Stimulated activated CD8-positive, alpha-beta memory T cell treated with anti-CD3 and anti-CD28 coated beads, Interleukin-15, amount 100 ng/mL, for 24 hours (primary cell): ENCODE results near the gene FOXC2.
"Not testable (repeated sequence)": the region's sequence is repeated elsewhere in the genome, so short reads cannot be mapped to it uniquely, and the experiment has no call there.

ENCODE experiments used
- DNase-seq: peaks from one replicate; pipeline ENCODE4 v3.0.0-alpha.2; 2020; ENCODE audit warnings: low read depth

The FOXC2 gene

GRCh38 chr16:86573646-86574508 is 7.2 kb downstream of the FOXC2 start:
- no peak for DNase-seq

DNA sequence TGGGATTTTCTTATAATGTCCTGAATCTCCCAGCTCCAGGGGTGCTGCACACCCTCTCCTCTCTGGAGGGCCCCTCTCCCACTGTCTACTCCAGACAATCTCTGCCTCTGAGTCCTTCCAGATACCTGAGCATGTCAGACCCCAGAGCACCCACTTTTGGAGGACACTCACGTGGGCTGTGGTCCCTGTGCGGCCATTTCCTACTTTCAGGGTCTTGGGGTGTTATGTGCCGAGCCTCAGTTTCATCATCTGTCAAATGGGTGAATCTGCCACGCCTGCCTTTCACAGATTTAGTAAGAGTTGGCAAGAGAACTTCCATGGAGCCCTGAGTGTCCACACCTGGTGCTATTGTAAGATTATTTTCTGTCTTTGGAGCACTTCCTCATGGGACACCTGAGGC is 8.0 kb downstream of the FOXC2 start:
- DNase-seq, result no peak

DNA sequence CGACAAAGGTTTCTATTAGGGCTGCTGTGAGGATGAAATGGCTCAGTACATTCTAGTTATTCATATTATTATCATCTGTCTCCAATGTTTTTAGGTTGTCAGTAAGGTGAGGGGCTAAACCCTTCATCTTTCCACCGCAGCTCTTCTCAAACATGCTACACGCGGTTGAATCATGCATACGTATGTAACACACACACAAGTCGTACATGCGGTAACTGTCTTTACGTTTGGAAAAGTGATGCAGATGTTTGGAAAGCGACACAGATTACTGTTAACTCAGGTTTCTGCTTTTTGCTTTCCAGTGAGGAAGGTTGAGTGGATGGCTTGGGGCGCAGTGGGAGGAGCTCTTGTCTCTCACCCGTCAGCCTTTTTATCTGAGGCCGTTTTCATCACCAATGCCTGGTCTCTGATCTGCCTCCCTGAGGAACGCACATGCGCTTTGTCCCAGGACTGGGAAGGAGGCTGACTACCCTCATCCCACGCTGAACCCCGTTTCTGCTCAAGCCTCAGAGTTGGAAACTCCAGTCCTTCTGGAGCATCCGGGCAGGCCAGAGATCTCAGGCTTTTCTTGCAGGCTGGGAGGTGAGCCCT is 8.6 kb downstream of the FOXC2 start:
- no peak for DNase-seq

- no peak for DNase-seq
These were observed 9.3 kb downstream of the FOXC2 start for GRCh38 chr16:86575754-86576557.

- no peak for DNase-seq
These were observed 10.1 kb downstream of the FOXC2 start for GRCh38 chr16:86576591-86577313.

DNA sequence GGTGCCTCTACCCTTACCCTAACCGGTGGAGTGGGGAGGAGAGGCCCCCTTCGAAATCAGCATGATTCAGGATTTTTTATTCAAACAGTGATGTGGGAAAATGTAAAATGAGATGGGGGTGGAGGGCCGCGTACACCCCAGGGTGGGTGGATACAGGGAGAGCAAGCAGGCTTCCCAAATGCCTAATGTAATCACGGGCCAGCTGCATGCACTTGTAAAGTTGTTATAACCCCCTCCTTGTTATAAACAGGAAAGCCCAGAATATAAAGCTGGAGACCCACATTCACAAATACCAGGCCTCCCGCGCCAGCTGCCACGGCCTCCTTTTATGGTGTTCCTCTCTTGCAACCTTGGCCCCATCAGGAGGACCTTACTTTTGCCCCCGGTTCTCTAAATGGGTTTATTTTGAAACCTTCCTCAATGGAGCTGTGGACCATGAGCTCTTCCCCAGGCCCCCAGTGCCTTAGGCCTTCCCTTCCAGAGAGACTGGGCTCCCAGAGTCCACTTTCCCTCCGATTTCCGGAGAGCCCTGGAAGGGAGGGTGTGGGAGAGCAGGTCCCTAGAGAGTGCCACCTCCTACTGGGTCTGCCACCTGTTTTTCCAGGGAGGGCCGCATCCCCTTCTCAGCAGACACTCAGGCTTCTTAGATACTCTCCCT is 10.8 kb downstream of the FOXC2 start:
- no peak for DNase-seq

GRCh38 chr16:86578061-86578599 is 11.5 kb downstream of the FOXC2 start, which contains the start of gene FOXL1:
FOXL1 (plus strand) TSS chr16:86578549; CDS start chr16:86578724, 175 bp downstream.
- no peak for DNase-seq

DNA sequence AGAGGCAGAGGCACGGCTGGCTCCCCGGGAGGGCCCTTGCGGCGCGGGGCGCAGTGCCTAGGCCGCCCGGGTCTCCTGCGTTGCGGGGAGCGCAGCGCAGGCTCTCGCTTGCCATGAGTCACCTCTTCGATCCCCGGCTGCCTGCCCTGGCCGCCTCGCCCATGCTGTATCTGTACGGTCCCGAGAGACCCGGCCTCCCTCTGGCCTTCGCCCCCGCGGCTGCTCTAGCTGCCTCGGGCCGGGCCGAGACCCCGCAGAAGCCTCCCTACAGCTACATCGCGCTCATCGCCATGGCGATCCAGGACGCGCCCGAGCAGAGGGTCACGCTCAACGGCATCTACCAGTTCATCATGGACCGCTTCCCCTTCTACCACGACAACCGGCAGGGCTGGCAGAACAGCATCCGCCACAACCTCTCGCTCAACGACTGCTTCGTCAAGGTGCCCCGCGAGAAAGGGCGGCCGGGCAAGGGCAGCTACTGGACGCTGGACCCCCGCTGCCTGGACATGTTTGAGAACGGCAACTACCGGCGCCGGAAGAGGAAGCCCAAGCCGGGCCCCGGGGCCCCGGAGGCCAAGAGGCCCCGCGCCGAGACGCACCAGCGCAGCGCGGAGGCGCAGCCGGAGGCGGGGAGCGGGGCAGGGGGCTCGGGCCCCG is 12.1 kb downstream of the FOXC2 start:
- no peak for DNase-seq

DNA sequence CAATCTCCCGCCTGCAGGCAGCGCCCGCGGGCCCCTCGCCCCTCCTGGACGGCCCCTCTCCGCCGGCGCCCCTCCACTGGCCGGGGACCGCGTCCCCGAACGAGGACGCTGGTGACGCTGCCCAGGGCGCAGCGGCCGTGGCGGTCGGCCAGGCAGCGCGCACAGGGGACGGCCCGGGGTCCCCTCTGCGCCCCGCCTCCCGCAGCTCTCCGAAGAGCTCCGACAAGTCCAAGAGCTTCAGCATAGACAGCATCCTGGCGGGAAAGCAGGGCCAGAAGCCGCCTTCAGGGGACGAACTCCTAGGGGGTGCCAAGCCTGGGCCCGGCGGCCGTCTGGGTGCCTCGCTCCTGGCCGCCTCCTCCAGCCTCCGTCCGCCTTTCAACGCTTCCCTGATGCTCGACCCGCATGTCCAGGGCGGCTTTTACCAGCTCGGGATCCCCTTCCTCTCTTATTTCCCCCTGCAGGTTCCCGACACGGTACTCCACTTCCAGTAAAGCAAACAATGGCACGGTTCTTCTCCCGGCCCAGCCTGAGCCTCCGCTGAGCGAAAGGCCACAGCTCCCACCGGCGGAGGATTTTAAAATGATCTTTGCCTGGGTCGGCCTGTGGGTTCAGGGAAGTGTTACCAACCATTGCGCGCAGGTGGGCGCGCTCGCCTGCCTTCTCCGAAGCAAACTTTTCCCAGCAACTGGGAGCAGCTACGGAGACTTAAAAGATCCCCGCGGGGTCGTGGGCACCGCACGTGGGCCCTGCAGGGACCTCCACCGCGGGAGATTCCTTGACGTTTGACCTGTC is 12.8 kb downstream of the FOXC2 start:
- DNase-seq, result no peak

GRCh38 chr16:86580063-86580790 is 13.6 kb downstream of the FOXC2 start:
- DNase-seq, result no peak

GRCh38 chr16:86580791-86581170 is 14.2 kb downstream of the FOXC2 start:
- DNase-seq, result no peak

GRCh38 chr16:86581458-86581857 is 14.8 kb downstream of the FOXC2 start:
- DNase-seq, result no peak

DNA sequence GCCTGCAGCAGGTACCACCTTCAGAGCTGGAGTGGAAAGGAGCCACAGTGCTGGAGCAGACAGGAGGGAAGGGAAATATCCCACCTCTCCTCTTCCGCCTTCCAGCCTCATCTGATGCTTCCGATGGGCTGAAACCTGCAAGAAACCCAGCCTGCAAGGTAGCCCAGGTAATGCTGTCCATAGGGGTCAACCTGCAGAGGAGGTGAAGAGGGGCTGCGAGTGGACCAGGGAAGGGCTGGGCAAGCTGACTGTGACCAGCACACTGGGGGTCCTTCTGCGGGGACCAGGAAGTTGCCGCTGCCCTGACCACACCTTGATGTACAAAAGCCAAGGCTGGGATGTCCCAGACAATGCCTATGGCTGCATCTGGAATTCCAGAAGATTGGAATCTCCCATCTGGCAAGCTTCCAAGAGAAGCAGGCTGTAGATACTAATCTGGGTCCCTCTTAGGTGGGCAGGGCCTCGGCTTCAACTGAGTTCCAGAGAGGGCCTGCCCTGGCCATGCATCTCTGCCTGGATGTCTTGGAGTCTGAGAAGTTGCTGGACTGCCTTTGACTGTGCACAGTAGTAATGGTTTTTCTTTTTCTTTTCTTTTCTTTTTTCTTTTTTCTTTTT is 17.5 kb downstream of the FOXC2 start:
- DNase-seq, result no peak

DNA sequence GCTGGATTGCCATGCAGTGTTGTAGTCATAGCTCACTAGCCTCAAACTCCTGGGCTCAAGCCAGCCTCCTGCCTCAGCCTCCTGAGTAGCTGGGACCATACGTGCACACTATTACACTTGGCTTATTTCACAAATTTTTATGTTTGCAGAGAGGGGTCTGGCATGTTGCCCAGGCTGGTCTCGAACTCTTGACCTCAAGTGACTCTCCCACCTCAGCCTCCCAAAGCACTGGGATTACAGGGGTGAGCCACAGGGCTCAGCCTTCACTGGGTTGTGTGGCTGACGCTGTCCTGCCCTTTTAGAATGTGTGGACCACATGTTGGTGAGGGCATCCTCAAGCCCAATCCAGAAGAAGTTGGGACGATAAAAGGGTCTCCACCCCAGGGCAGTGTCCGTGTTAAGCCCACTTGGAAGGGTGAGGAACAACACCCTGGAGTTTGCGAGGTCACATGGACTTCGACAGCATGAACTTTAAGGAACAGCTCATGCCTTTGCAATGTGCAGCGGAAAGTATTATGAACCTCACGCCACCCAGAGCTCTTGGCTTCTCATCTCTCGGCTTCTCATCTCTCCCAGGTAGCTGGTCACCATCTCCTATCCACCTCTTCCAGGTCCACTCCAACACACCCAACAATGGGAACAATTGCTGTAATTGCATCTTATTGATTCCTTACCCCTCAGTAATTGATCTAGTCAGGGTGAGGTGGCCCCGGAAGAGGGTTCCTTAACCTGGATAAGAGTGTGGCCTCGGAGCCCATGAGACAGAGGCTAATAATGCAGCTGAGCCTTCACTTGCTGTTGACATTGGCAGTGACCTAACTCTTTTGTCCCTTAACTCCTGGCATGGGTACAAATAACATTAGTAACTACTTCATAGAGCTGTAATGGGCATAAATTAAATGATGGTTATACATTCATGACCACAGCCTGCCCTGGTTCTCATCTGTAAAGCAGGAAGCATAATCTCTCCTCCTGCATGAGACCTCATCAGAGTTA is 18.4 kb downstream of the FOXC2 start:
- DNase-seq, result no peak

DNA sequence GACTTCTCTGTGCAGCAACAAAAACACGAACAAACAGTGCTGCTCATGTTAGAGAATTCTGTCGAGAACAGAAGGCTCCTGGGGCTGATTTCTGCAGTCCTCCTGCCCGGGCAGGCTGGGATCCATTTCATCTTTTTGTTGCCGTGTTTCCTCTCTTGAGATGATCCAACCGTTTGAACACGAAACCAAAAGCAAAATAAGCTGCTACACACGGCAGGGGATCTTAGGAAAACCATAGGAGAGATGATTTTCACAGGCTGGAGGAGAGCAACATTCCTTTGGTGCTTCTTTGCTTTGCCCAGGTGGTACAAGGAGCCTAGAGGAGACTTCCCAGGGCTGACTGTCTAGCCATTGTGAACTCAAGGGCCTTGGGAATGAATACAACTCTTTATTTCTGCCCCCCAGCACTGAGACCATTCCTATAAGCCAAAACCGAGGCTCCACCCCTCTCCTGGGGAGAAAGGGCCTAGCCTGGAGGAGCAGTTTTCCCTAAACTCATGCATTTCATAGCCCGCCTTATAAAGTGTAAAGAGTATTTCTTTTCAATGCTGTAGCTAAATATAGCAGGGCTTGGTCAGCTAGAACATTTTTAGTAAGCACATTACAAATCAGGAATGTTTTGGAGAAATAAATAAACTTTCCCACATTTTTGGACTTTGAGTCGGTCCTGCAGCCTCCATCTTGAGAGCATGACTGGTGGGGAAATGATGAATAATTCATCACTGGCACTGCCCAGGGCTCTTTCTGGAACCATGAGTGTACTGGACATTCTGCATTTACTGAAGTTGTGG is 19.4 kb downstream of the FOXC2 start:
- no peak for DNase-seq

- DNase-seq, result no peak
These were observed 20.9 kb downstream of the FOXC2 start for GRCh38 chr16:86587487-86587886.

- DNase-seq, result not testable (repeated sequence)
These were observed 21.3 kb downstream of the FOXC2 start for GRCh38 chr16:86587955-86588354.
